Upper lobe of left lung (tissue), 4 donors: ENCODE results near the gene PDYN.

ENCODE experiments used
- CTCF ChIP-seq, 6 experiments: fragments of 450-650 bp in 4 of 6; fragments of 200-600 bp in 2 of 6; sonication (generic) in 2 of 6; IDR thresholded peaks; one replicate each; pipeline ENCODE4 v1.5.1; 2016 to 2019; ENCODE audit warnings: antibody characterized with exemption in 6 of 6
- EP300 ChIP-seq, 4 donors: sonication (generic); formaldehyde crosslinking; IDR thresholded peaks; one replicate each; pipeline ENCODE4 v1.5.1; 2017; ENCODE audit warnings: antibody characterized with exemption in 4 of 4, control low read depth in 2 of 4
- POLR2A ChIP-seq, 4 donors: fragments of 450-650 bp; IDR thresholded peaks; one replicate each; pipeline ENCODE4 v1.5.1; 2016 to 2017; ENCODE audit warnings: antibody characterized with exemption in 4 of 4, mild to moderate bottlenecking in 2 of 4
- POLR2AphosphoS5 ChIP-seq, 2 donors: sonication (generic); formaldehyde crosslinking; IDR thresholded peaks; one replicate each; pipeline ENCODE4 v1.5.1; 2017; ENCODE audit warnings: antibody characterized with exemption in 2 of 2

- TF ChIP-seq CTCF (IDR thresholded peaks at IDR 0.05) (no peak), POLR2A (IDR thresholded peaks at IDR 0.05) (peak in 1 of 4 donors; percentile 63), EP300 (IDR thresholded peaks at IDR 0.05) (peak in 1 of 4 donors; percentile 38), POLR2AphosphoS5 (IDR thresholded peaks at IDR 0.05) (peak; percentile 18 to 76)
These were observed 46.9 kb downstream of the PDYN start for GRCh38 chr20:1946762-1947534.
